AG08395 (cell line): ENCODE results near the gene PPP1R18.
A peak's percentile ranks its signal among the peaks of the same experiment; 100 is the strongest.

ENCODE experiments used
- DNase-seq: peaks from one replicate; pipeline ENCODE4 v3.0.0; 2012; ENCODE audit warnings: mixed read lengths, low spot score

The PPP1R18 gene

DNA sequence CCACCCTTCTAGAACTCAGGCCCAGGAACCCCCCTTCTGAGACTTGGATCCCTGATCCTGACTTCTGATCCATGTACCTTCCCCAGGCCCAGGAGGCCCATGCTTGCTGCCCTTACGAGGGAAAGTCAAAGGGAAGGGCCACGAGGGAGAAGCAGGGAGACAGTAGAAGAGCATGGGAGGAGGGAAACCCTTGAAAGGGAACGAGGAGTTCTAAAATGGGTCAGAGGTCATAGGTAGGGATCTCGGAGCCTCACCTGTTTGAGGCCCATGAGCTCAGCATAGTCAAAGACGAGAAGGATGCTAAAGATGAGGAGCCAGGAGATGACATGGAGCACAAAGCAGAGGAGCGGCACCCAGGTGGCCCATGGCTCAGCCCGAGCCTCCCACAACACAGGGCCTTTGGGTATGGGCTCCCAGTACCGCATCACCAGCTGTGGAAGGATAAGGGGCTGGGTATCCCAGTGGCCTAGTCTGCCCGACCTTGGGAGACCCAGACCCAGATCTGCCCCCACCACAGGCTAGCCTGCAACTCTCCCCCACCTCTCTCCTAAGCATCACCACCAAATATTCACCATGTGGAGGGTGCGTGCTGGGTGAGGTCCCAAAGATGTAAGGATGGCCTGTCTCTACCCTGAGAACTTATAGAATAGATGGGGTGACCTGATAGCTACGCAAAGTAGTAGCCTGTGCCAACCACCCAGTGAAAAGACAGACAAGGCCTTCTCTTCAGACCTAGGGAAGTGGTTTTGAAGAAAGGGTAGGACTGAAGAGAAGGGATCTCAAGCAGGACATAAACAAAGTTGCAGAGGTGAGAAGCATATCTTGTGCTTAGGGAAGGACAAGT lies 2.8 kb upstream of the PPP1R18 start:
- DNase-seq = no peak

DNA sequence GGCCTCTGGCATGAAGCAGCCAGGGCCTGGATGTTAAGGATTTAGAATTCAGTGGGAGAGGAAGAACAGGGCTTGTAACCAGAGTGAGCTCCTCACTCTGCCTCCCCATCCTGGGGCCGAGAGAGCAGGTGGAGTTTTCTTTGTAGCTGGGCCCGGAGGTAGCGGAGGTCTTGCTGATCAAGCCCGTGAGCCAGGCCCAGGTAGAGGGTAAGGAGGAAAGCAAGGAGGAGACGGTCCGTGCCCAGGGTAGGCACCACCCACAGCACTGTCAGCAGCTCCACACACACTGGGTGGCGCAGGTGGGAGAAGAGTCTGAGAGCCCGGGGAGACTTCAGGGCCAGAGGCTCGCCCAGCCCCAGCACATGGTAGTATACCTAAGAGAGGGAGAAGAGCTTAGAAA lies 2.1 kb upstream of the PPP1R18 start:
- DNase-seq = no peak

- DNase-seq = peak; percentile 30
These were observed 1.4 kb upstream of the PPP1R18 start for GRCh38 chr6:30687659-30688431.

DNA sequence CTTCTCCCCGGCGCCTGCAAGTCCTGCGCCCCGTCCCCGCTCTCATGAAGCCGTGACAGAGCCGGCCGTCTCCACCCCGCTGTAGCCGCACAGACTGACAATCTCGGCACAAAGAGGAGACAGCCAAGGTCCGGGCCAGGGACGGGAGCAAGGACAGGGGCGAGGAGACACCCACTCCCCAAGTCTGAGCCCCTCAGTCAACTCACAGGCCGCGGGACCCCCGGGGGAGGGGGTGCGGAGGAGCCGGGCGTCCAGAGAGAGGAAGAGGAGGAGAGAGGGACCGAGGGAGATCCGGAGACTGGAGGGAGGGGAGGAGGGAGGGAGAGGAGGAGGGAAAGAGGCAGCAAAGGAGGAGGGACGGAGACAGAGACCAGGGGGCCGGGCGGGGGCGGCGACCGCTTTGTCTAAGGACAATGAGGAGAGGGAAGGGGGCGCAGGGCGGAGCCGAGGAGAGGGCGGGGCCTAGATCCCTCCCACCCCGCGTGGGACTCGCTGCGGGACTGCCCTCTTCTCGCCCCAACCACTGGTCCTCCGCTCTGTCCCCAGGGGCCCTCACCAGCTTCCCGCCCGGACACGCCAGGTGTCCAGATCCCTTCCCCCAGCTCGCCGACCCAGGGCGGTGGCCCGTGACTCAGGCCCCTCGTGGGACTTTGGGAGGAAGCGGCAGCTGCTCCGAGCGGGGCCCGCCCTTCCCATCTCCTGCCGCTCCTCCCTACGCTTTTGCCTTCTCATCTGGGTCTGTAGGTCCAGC lies 638 bp upstream of the PPP1R18 start:
- DNase-seq = peak; percentile 94

- DNase-seq = no peak
These were observed 1.1 kb downstream of the PPP1R18 start for GRCh38 chr6:30685157-30686008.

- no peak for DNase-seq
These were observed 1.9 kb downstream of the PPP1R18 start for GRCh38 chr6:30684386-30685156.

GRCh38 chr6:30683980-30684338 lies 2.5 kb downstream of the PPP1R18 start:
- DNase-seq = no peak

- DNase-seq = no peak
These were observed 3.1 kb downstream of the PPP1R18 start for GRCh38 chr6:30683183-30683979.

GRCh38 chr6:30682143-30683117 lies 4.0 kb downstream of the PPP1R18 start:
- DNase-seq = peak; percentile 89

- DNase-seq = no peak
These were observed 4.7 kb downstream of the PPP1R18 start for GRCh38 chr6:30681766-30682142.

DNA sequence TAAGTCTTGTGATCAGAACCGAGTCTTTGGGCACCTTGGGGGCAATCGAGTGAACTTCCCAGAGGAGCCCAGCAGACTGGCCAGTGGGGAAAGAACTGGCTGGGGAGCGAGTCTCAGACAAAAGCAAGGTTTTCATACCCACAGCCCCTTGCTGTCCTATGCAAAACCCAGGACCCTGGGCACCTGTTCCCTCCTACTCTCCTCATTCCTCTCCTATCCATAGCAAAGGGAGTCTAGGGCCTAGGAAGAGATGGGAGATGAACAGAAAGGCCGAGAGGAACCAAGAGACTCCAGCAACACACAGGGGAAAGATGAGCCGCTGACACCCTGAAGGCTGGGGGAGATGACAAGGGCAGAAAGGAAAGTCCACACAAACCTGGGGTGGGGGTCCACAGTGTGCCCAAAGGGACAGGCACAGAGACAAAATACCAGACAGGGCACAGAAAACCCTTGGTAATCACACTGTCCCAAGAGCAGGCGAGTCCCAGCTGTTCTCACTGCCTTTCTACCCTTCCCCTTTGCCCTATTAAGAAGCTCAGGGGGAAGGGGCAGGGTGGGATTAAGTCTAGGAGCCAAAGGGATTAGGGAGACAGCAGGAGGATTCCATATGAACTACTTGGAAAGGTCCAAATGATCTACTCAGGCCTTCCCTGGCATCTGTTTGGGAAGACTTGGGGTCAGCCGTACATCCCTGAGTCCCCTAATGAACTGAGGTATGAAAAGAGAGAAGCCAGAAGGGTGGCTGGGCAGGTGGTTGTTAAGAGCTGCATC lies 6.5 kb downstream of the PPP1R18 start:
- no peak for DNase-seq

DNA sequence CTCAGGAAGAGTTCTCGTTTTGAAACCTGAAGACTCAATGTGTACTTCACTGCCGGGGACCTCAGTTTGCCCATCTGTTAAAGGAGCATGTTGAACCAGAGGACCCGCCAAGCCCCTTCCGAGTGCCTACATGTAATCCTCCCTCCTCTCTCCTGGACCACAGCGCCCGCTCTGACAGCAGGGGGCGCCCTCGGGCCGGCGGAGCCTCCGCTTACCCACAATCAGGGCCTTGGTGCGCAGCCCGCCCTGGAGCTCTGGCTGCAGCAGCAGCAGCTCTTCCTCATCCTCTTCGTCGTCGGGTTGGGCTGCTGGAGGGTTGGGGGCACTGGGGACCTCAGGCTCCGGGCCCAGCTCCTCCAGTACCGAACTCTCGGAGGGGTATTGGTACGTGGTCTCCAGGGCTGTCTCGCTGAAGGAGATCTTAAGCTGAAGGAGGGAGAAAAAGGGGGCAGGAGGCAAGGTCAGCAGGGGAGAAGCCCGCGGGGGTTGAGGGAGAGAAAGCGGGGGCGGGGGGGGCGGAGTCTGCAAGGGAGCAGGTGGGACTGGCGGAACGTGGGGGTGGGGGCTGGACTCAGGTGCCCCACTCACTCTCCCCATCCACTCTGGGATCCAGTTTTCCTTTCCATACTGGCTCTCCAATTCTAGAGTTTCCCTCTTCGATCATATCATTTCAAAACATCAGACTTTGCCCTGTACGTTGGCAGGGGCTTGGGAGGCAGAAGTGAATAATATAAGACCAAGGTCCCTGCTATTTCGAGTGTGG lies 7.3 kb downstream of the PPP1R18 start:
- peak; percentile 78 for DNase-seq

DNA sequence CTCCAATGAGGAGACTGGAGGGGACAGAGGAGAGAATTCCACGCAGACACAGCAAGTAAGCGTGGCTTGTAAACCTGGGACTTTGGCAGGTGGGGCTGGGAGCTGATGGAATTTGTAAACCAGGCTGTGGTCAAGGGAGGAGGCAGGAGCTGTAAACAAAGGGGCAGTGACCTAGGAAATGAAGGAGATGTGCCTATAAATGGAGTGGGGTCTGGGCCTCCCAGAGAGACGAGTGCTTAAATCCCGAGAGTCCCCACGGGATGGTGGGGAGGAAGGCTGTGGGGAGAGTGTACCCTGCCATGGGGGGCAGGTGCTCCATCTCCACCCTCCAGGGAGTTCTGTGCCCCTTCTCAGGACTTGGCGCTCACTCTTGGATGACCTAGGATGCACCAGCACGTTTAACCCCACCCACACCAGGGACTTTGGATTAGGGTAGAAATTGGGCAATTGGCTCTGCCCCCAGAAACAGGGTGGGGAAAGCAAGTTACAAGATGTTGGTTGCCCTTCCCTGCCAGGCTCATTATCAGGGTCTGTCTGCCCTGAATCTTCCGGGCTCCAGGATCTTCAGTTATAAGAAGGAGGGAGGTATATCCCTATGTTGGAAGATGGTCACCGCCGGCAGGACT lies 9.7 kb downstream of the PPP1R18 start:
- no peak for DNase-seq

GRCh38 chr6:30672445-30673253 lies 13.8 kb downstream of the PPP1R18 start, which contains the start of gene DHX16:
Gene DHX16 (minus strand): TSS chr6:30673006. CDS start chr6:30672841, 165 bp downstream.
- peak; percentile 95 for DNase-seq

- DNase-seq = no peak
These were observed 15.5 kb downstream of the PPP1R18 start for GRCh38 chr6:30670760-30671527.
